HCT116 (cell line): ENCODE data around the gene PXMP4. TPM values are rescaled to one million over a fixed set of nuclear protein-coding genes. Genes with fewer than 3 reads are reported as not detected.

Source experiments
- ATAC-seq: fragments of 200-7000 bp; cut with Tn5 transposase; 2 replicates; pipeline ENCODE4 v1.9.1; 2020; ENCODE audit warnings: mild to moderate bottlenecking, moderate library complexity
- BruUV-seq: library from RNA; stranded (reverse); fragments of 400-500 nt; replicated peaks from 2 replicates; lab custom pipeline; 2021; lab: Mats Ljungman, UMichigan
- CTCF ChIA-PET: fragments of 300-600 bp; sonication (Branson Sonifier 250); formaldehyde crosslinking; loops from one replicate; lab custom pipeline; 2021; ENCODE audit warnings: antibody characterized with exemption; lab: Charles Lee
- POLR2A ChIA-PET: fragments of 300-600, 350-600 bp; sonication (Branson Sonifier 250); formaldehyde crosslinking; loops from one replicate; lab custom pipeline; 2021; ENCODE audit warnings: antibody characterized with exemption; lab: Charles Lee
- RAD21 ChIA-PET, 2 experiments: fragments of 300-600 bp; sonication (Branson Sonifier 250); formaldehyde crosslinking; loops; one replicate each; lab custom pipeline; 2023; ENCODE audit warnings: low total read pairs in 2 of 2; ENCODE audit not compliant: uncharacterized antibody in 2 of 2, unreplicated experiment in 2 of 2, low non-redundant PET in 1 of 2; lab: Charles Lee
- DNase-seq: peaks from one replicate; pipeline ENCODE4 v3.0.0-alpha.2; 2010; ENCODE audit warnings: low read depth, low spot score
- H2AFZ ChIP-seq: fragments of 200-600 bp; shearing (Covaris generic), sonication (generic); 2 replicates; pipeline ENCODE4 v1.6.1; 2017; ENCODE audit warnings: low read depth, mixed run types, mixed read lengths, antibody characterized with exemption, low read length; ENCODE audit not compliant: poor library complexity, severe bottlenecking
- H3K27ac ChIP-seq: 2 replicates; pipeline ENCODE4 v1.5.1; 2012; ENCODE audit warnings: low read depth, low read length
- H3K27me3 ChIP-seq: fragments of 200-600 bp; sonication (generic); 2 replicates; pipeline ENCODE4 v1.6.1; 2016; ENCODE audit warnings: mixed run types, low read length, mixed read lengths; ENCODE audit not compliant: insufficient read depth
- H3K36me3 ChIP-seq, 2 experiments: fragments of 200-500 bp in 1 of 2; fragments of 200-600 bp in 1 of 2; sonication (Bioruptor generic) in 1 of 2; sonication (generic) in 1 of 2; 2 replicates each; pipeline versions ENCODE4 v1.5.1 to v1.6.1; 2014 to 2016; ENCODE audit warnings: low read length in 2 of 2, inconsistent platforms in 1 of 2, mixed read lengths in 1 of 2, mixed run types in 1 of 2; ENCODE audit not compliant: insufficient read depth in 2 of 2, control insufficient read depth in 1 of 2
- H3K4me1 ChIP-seq, 2 experiments: fragments of 200-600 bp in 1 of 2; sonication (generic) in 1 of 2; 2 replicates each; pipeline versions ENCODE4 v1.5.1 to v1.6.1; 2012 to 2017; ENCODE audit warnings: low read length in 2 of 2, inconsistent platforms in 1 of 2, mild to moderate bottlenecking in 1 of 2, mixed read lengths in 1 of 2, mixed run types in 1 of 2, moderate library complexity in 1 of 2; ENCODE audit not compliant: insufficient read depth in 2 of 2, control insufficient read depth in 1 of 2
- H3K4me2 ChIP-seq: fragments of 200-600 bp; sonication (generic); 2 replicates; pipeline ENCODE4 v1.6.1; 2017; ENCODE audit warnings: mixed run types, low read length, mixed read lengths
- H3K4me3 ChIP-seq, 2 experiments: fragments of 200-600 bp in 1 of 2; sonication (generic) in 1 of 2; replicated peaks in 1 of 2; 2 replicates each; pipeline ENCODE4 v1.5.1; 2011 to 2016; ENCODE audit warnings: low read length in 2 of 2, control low read depth in 1 of 2, low read depth in 1 of 2, mild to moderate bottlenecking in 1 of 2, mixed read lengths in 1 of 2, mixed run types in 1 of 2
- H3K79me2 ChIP-seq: fragments of 200-600 bp; sonication (generic); 2 replicates; pipeline ENCODE4 v1.6.1; 2017; ENCODE audit warnings: mild to moderate bottlenecking, mixed run types, low read length, moderate library complexity, mixed read lengths; ENCODE audit not compliant: insufficient read depth
- H3K9ac ChIP-seq: fragments of 200-600 bp; sonication (generic); 2 replicates; pipeline ENCODE4 v1.6.1; 2016; ENCODE audit warnings: low read length, mixed read lengths
- H3K9me2 ChIP-seq: fragments of 200-600 bp; sonication (generic), shearing (Covaris generic); 2 replicates; pipeline ENCODE4 v1.6.1; 2017; ENCODE audit warnings: mixed run types, mild to moderate bottlenecking, moderate library complexity; ENCODE audit not compliant: insufficient read depth
- H3K9me3 ChIP-seq, 2 experiments: fragments of 200-500 bp in 1 of 2; fragments of 200-600 bp in 1 of 2; sonication (Bioruptor generic) in 1 of 2; sonication (generic) in 1 of 2; 2 replicates each; pipeline ENCODE4 v1.6.1; 2014 to 2017; ENCODE audit warnings: low read length in 2 of 2, mixed read lengths in 2 of 2, inconsistent platforms in 1 of 2, low read depth in 1 of 2, mild to moderate bottlenecking in 1 of 2, mixed run types in 1 of 2, moderate library complexity in 1 of 2; ENCODE audit not compliant: control insufficient read depth in 1 of 2, insufficient read depth in 1 of 2
- H4K20me1 ChIP-seq: fragments of 200-600 bp; sonication (generic), shearing (Covaris generic); 2 replicates; pipeline ENCODE4 v1.6.1; 2017; ENCODE audit warnings: mixed run types, mild to moderate bottlenecking, moderate library complexity; ENCODE audit not compliant: insufficient read depth
- FOSL1 ChIP-seq: IDR thresholded peaks from 2 replicates; pipeline ENCODE4 v1.6.1; 2012; ENCODE audit warnings: low read depth
- JUND ChIP-seq: IDR thresholded peaks from 2 replicates; pipeline ENCODE4 v1.6.1; 2012
- POLR2AphosphoS5 ChIP-seq: IDR thresholded peaks from 2 replicates; pipeline ENCODE4 v1.6.1; 2011; ENCODE audit warnings: mild to moderate bottlenecking, low read depth, low read length, moderate library complexity
- TCF7L2 ChIP-seq: IDR thresholded peaks from 2 replicates; pipeline ENCODE4 v1.7.0; 2011; ENCODE audit warnings: borderline replicate concordance, inconsistent platforms; ENCODE audit not compliant: insufficient read depth, insufficient read length; ENCODE audit errors: extremely low read depth
- ZNF274 ChIP-seq: fragments of 200-500 bp; sonication (Bioruptor generic); IDR thresholded peaks from 2 replicates; pipeline ENCODE4 v1.6.1; 2014; ENCODE audit warnings: mild to moderate bottlenecking, low read depth, low read length, inconsistent platforms
- intact Hi-C: fragments of 100-400 bp; cut with micrococcal nuclease; formaldehyde crosslinking; loops from 2 replicates; pipeline ENCODE4 v1.10.0; 2022
- total RNA-seq: library from RNA; stranded (reverse); gene quantifications from one replicate; pipeline ENCODE4 v1.2.1, GENCODE V29; 2021; ENCODE audit not compliant: unreplicated experiment
- TF ChIP-seq, protein P1 (sequence below): IDR thresholded peaks from 2 replicates; pipeline ENCODE4 v1.6.1; 2012
- TF ChIP-seq, protein P2 (sequence below), 3 experiments: fragments of 200-600 bp in 1 of 3; sonication (generic) in 1 of 3; IDR thresholded peaks in 2 of 3; conservative IDR thresholded peaks in 1 of 3; 2 replicates each; pipeline ENCODE4 v1.5.1; 2012 to 2017; ENCODE audit warnings: low read depth in 2 of 3, low read length in 2 of 3, antibody characterized with exemption in 1 of 3, borderline replicate concordance in 1 of 3, control low read depth in 1 of 3, mild to moderate bottlenecking in 1 of 3, mixed read lengths in 1 of 3, mixed run types in 1 of 3, moderate library complexity in 1 of 3; ENCODE audit not compliant: insufficient read depth in 1 of 3
- TF ChIP-seq, protein P3 (sequence below): IDR thresholded peaks from 2 replicates; pipeline ENCODE4 v1.6.1; 2011; ENCODE audit warnings: mild to moderate bottlenecking, low read length, moderate library complexity; ENCODE audit not compliant: insufficient replicate concordance; ENCODE audit errors: extremely low read depth
- TF ChIP-seq, protein P4 (sequence below): IDR thresholded peaks from 2 replicates; pipeline ENCODE4 v1.6.1; 2012; ENCODE audit warnings: low read depth
- TF ChIP-seq, protein P5 (sequence below): IDR thresholded peaks from 2 replicates; pipeline ENCODE4 v1.6.1; 2012

The PXMP4 gene
- total RNA-seq, 1 experiment from 2014 or later = 9.6 TPM

DNA sequence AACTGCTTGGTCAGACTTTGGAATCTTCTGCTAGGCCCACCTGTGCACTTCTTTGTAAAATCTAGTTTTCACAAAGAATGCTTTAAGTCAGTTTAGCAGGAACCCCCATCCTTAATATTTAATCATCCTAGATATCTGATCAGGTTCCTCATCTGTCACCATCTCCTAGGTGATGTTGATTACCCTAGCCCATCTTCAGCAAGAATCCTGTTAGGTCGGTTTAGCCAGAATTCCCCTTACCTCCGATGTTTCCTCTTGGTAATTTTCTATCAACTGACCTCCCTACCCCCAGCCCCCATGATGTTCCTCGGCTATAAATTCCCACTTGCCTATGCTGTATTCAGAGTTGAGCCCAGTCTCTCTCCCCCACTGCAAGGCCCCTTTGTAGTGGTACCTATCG lies 9.0 kb upstream of the PXMP4 start:
- Histone ChIP-seq H3K4me1 (peaks cover 19 to 25% of the 10 kb centered on the region in 2 experiments), H3K79me2 (peaks cover 6% of the 10 kb centered on the region; the same call in 1 of the 2 replicates), H3K4me2 (no peak overlapping the region), H3K4me3 (no peak overlapping the region), H3K36me3 (no peaks in the 10 kb centered on the region), H4K20me1 (no peaks in the 10 kb centered on the region), H3K27ac (no peak overlapping the region), H3K9me2 (no peaks in the 10 kb centered on the region), H3K27me3 (no peaks in the 10 kb centered on the region), H2AFZ (no peak overlapping the region), H3K9me3 (no peaks in the 10 kb centered on the region), H3K9ac (no peak overlapping the region)
- CTCF ChIA-PET = no interaction called here
- POLR2A ChIA-PET = no interaction called here
- TF ChIP-seq JUND (no peak), POLR2AphosphoS5 (no peak), FOSL1 (no peak), TCF7L2 (no peak)
- TF ChIP-seq, protein P1, sequence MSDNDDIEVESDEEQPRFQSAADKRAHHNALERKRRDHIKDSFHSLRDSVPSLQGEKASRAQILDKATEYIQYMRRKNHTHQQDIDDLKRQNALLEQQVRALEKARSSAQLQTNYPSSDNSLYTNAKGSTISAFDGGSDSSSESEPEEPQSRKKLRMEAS = no peak
- no peak for ATAC-seq
- no TSS peak for BruUV-seq
- no peak for DNase-seq
- intact Hi-C loops = no loop called here
- RAD21 ChIA-PET = no interaction called here

DNA sequence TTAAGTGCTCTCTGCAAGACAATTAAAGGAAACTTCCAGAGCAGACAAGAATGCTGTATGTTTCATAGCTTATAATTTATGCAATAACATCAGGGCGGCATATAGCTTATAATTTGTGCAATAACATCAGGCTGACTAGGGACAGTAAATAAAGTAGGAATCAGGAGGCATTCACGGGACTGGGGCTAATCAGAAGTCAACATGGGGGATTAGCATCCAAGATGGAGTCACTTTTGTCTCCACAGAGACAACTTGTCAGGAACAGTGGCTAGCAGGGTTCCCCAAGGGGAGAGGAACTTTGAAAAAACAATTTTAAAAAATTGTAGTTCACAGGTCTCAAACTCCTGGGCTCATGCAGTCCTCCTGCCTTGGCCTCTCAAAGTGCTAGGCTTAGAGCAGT lies 8.4 kb upstream of the PXMP4 start:
- Histone ChIP-seq H3K79me2 (0 out of 2 replicates have a peak, but pooled peaks cover under 1% of the 10 kb centered on the region), H3K9me2 (no peaks in the 10 kb centered on the region), H3K4me2 (no peak overlapping the region), H3K27ac (no peak overlapping the region), H3K4me1 (peaks cover 13 to 18% of the 10 kb centered on the region in 2 experiments), H4K20me1 (no peaks in the 10 kb centered on the region), H3K27me3 (no peaks in the 10 kb centered on the region), H3K9ac (no peak overlapping the region), H3K9me3 (no peaks in the 10 kb centered on the region), H3K36me3 (no peaks in the 10 kb centered on the region), H2AFZ (no peak overlapping the region), H3K4me3 (no peak overlapping the region)
- BruUV-seq = no TSS peak
- DNase-seq (no peak), ATAC-seq (no peak)
- ChIA-PET RAD21 (no interaction called here), CTCF (no interaction called here), POLR2A (no interaction called here)
- intact Hi-C loops = no loop called here
- TF ChIP-seq, protein P2, sequence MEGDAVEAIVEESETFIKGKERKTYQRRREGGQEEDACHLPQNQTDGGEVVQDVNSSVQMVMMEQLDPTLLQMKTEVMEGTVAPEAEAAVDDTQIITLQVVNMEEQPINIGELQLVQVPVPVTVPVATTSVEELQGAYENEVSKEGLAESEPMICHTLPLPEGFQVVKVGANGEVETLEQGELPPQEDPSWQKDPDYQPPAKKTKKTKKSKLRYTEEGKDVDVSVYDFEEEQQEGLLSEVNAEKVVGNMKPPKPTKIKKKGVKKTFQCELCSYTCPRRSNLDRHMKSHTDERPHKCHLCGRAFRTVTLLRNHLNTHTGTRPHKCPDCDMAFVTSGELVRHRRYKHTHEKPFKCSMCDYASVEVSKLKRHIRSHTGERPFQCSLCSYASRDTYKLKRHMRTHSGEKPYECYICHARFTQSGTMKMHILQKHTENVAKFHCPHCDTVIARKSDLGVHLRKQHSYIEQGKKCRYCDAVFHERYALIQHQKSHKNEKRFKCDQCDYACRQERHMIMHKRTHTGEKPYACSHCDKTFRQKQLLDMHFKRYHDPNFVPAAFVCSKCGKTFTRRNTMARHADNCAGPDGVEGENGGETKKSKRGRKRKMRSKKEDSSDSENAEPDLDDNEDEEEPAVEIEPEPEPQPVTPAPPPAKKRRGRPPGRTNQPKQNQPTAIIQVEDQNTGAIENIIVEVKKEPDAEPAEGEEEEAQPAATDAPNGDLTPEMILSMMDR (IDR thresholded peaks at IDR 0.05 in 2 of 3, conservative IDR thresholded peaks at IDR 0.05 in 1 of 3; ENCODE audit: borderline replicate concordance in 1 of 3, insufficient read depth in 1 of 3, low read depth in 2 of 3, low read length in 2 of 3) = no peak
- TF ChIP-seq FOSL1 (no peak), TCF7L2 (no peak), ZNF274 (no peak)
- TF ChIP-seq, protein P3, sequence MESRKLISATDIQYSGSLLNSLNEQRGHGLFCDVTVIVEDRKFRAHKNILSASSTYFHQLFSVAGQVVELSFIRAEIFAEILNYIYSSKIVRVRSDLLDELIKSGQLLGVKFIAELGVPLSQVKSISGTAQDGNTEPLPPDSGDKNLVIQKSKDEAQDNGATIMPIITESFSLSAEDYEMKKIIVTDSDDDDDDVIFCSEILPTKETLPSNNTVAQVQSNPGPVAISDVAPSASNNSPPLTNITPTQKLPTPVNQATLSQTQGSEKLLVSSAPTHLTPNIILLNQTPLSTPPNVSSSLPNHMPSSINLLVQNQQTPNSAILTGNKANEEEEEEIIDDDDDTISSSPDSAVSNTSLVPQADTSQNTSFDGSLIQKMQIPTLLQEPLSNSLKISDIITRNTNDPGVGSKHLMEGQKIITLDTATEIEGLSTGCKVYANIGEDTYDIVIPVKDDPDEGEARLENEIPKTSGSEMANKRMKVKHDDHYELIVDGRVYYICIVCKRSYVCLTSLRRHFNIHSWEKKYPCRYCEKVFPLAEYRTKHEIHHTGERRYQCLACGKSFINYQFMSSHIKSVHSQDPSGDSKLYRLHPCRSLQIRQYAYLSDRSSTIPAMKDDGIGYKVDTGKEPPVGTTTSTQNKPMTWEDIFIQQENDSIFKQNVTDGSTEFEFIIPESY = no peak
- TF ChIP-seq, protein P1 = no peak
- TF ChIP-seq, protein P4, sequence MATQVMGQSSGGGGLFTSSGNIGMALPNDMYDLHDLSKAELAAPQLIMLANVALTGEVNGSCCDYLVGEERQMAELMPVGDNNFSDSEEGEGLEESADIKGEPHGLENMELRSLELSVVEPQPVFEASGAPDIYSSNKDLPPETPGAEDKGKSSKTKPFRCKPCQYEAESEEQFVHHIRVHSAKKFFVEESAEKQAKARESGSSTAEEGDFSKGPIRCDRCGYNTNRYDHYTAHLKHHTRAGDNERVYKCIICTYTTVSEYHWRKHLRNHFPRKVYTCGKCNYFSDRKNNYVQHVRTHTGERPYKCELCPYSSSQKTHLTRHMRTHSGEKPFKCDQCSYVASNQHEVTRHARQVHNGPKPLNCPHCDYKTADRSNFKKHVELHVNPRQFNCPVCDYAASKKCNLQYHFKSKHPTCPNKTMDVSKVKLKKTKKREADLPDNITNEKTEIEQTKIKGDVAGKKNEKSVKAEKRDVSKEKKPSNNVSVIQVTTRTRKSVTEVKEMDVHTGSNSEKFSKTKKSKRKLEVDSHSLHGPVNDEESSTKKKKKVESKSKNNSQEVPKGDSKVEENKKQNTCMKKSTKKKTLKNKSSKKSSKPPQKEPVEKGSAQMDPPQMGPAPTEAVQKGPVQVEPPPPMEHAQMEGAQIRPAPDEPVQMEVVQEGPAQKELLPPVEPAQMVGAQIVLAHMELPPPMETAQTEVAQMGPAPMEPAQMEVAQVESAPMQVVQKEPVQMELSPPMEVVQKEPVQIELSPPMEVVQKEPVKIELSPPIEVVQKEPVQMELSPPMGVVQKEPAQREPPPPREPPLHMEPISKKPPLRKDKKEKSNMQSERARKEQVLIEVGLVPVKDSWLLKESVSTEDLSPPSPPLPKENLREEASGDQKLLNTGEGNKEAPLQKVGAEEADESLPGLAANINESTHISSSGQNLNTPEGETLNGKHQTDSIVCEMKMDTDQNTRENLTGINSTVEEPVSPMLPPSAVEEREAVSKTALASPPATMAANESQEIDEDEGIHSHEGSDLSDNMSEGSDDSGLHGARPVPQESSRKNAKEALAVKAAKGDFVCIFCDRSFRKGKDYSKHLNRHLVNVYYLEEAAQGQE = no peak
- TF ChIP-seq, protein P5, sequence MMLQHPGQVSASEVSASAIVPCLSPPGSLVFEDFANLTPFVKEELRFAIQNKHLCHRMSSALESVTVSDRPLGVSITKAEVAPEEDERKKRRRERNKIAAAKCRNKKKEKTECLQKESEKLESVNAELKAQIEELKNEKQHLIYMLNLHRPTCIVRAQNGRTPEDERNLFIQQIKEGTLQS = no peak
